DOHH2 (cell line): ENCODE results near the gene STK32C.

Experiments used
- CTCF ChIP-seq: fragments of 200-600 bp; sonication (generic); IDR thresholded peaks from one replicate; pipeline ENCODE4 v1.5.1; 2014; ENCODE audit warnings: antibody characterized with exemption, mild to moderate bottlenecking, low read depth, low read length; ENCODE audit not compliant: poor library complexity, severe bottlenecking
- EZH2phosphoT487 ChIP-seq: fragments of 200-600 bp; sonication (generic); IDR thresholded peaks from 2 replicates; pipeline ENCODE4 v1.6.1; 2017; ENCODE audit warnings: borderline replicate concordance, mild to moderate bottlenecking, antibody characterized with exemption, low read length, moderate library complexity, mixed read lengths

GRCh38 chr10:132351611-132352010 is 43.9 kb upstream of the STK32C start:
- TF ChIP-seq CTCF = no peak
- no peak for TF ChIP-seq EZH2phosphoT487
